ENCODE measurements around the gene ABCC8.

ABCC8 gene

DNA sequence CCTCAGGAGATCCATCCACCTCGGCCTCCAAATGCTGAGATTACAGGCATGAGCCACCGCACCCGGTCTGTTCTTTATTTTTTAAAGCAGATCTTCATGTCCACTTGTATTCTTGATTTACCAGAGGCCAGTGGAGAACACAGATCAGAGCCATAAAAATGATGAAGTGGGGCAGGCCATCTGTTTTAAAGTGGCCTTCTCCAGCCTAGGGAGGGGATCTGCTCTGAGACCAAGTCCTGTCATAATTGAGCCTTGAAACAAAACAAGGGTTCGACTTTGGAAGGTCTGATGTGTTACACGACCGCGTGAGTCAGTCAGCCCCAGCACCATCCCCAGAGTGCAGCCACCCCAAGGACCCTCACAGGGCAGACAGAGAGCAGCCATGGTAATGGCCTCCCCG is 27.5 kb downstream of the ABCC8 start:
- no peak overlapping the region for H3K4me3 ChIP-seq (ENCODE audit: extremely low read depth, insufficient read depth, low read length, poor library complexity, severe bottlenecking)
- no peaks in the 10 kb centered on the region for H3K4me1 ChIP-seq (ENCODE audit: control insufficient read depth, insufficient read depth, low read length, poor library complexity, severe bottlenecking)
- WGBS, 2 experiments (ENCODE audit: insufficient coverage in 2 of 2) = 77 to 83% methylated on average over 6 to 8 of the region's 8 CpGs
- H3K9me3 ChIP-seq (ENCODE audit: control insufficient read depth, low read length) = no peaks in the 10 kb centered on the region
- no peak overlapping the region for H3K27ac ChIP-seq (ENCODE audit: low read depth, low read length, severe bottlenecking)
- H3K36me3 ChIP-seq (ENCODE audit: control insufficient read depth, insufficient read depth, low read length) = no peaks in the 10 kb centered on the region

GRCh38 chr11:17446482-17446881 is 30.2 kb downstream of the ABCC8 start:
- no peak overlapping the region for H3K27ac ChIP-seq (ENCODE audit: low read depth, low read length, severe bottlenecking)
- no CpG with 5 or more reads among the region's 2 CpGs for WGBS, 2 experiments (ENCODE audit: insufficient coverage in 2 of 2)
- H3K4me3 ChIP-seq (ENCODE audit: extremely low read depth, insufficient read depth, low read length, poor library complexity, severe bottlenecking) = no peak overlapping the region
- H3K4me1 ChIP-seq (ENCODE audit: control insufficient read depth, insufficient read depth, low read length, poor library complexity, severe bottlenecking) = no peaks in the 10 kb centered on the region
- no peaks in the 10 kb centered on the region for H3K36me3 ChIP-seq (ENCODE audit: control insufficient read depth, insufficient read depth, low read length)
- no peaks in the 10 kb centered on the region for H3K9me3 ChIP-seq (ENCODE audit: control insufficient read depth, low read length)

- WGBS, 2 experiments (ENCODE audit: insufficient coverage in 2 of 2) = 88 to 96% methylated on average over 3 of the region's 5 CpGs
- H3K27ac ChIP-seq (ENCODE audit: low read depth, low read length, severe bottlenecking) = no peak overlapping the region
- H3K9me3 ChIP-seq (ENCODE audit: control insufficient read depth, low read length) = no peaks in the 10 kb centered on the region
Observed at GRCh38 chr11:17445240-17445795, 31.3 kb downstream of the ABCC8 start.

GRCh38 chr11:17443926-17444690 is 32.5 kb downstream of the ABCC8 start:
- peaks cover 2% of the 10 kb centered on the region for H3K4me1 ChIP-seq (ENCODE audit: control insufficient read depth, insufficient read depth, low read length, poor library complexity, severe bottlenecking)
- no peak overlapping the region for H3K27ac ChIP-seq (ENCODE audit: low read depth, low read length, severe bottlenecking)
- 83 to 100% methylated on average over 1 of the region's 2 CpGs for WGBS, 2 experiments (ENCODE audit: insufficient coverage in 2 of 2)
- H3K9me3 ChIP-seq (ENCODE audit: control insufficient read depth, low read length) = no peaks in the 10 kb centered on the region
- no peak overlapping the region for H3K4me3 ChIP-seq (ENCODE audit: extremely low read depth, insufficient read depth, low read length, poor library complexity, severe bottlenecking)
- no peaks in the 10 kb centered on the region for H3K36me3 ChIP-seq (ENCODE audit: control insufficient read depth, insufficient read depth, low read length)

More at GRCh38 chr11:17445240-17445795, 31.3 kb downstream of the ABCC8 start:
- no peaks in the 10 kb centered on the region for H3K4me1 ChIP-seq (ENCODE audit: control insufficient read depth, insufficient read depth, low read length, poor library complexity, severe bottlenecking)
- H3K36me3 ChIP-seq (ENCODE audit: control insufficient read depth, insufficient read depth, low read length) = no peaks in the 10 kb centered on the region
- H3K4me3 ChIP-seq (ENCODE audit: extremely low read depth, insufficient read depth, low read length, poor library complexity, severe bottlenecking) = no peak overlapping the region

- no peaks in the 10 kb centered on the region for H3K9me3 ChIP-seq (ENCODE audit: control insufficient read depth, low read length)
- H3K27ac ChIP-seq (ENCODE audit: low read depth, low read length, severe bottlenecking) = no peak overlapping the region
- WGBS, 2 experiments (ENCODE audit: insufficient coverage in 2 of 2) = 82 to 100% methylated on average over 1 to 2 of the region's 2 CpGs
Observed at GRCh38 chr11:17443423-17443822, 33.2 kb downstream of the ABCC8 start.

GRCh38 chr11:17443000-17443399 is 33.6 kb downstream of the ABCC8 start:
- Histone ChIP-seq H3K27ac (ENCODE audit: low read depth, low read length, severe bottlenecking) (no peak overlapping the region), H3K36me3 (ENCODE audit: control insufficient read depth, insufficient read depth, low read length) (no peaks in the 10 kb centered on the region), H3K9me3 (ENCODE audit: control insufficient read depth, low read length) (no peaks in the 10 kb centered on the region), H3K4me1 (ENCODE audit: control insufficient read depth, insufficient read depth, low read length, poor library complexity, severe bottlenecking) (peaks cover 2% of the 10 kb centered on the region), H3K4me3 (ENCODE audit: extremely low read depth, insufficient read depth, low read length, poor library complexity, severe bottlenecking) (no peak overlapping the region)
- WGBS, 2 experiments (ENCODE audit: insufficient coverage in 2 of 2) = 83 to 100% methylated on average over 2 to 4 of the region's 4 CpGs

More at GRCh38 chr11:17443423-17443822, 33.2 kb downstream of the ABCC8 start:
- no peaks in the 10 kb centered on the region for H3K36me3 ChIP-seq (ENCODE audit: control insufficient read depth, insufficient read depth, low read length)
- H3K4me3 ChIP-seq (ENCODE audit: extremely low read depth, insufficient read depth, low read length, poor library complexity, severe bottlenecking) = no peak overlapping the region
- peaks cover 2% of the 10 kb centered on the region for H3K4me1 ChIP-seq (ENCODE audit: control insufficient read depth, insufficient read depth, low read length, poor library complexity, severe bottlenecking)

- no peaks in the 10 kb centered on the region for H3K36me3 ChIP-seq (ENCODE audit: control insufficient read depth, insufficient read depth, low read length)
- H3K4me1 ChIP-seq (ENCODE audit: control insufficient read depth, insufficient read depth, low read length, poor library complexity, severe bottlenecking) = peaks cover 2% of the 10 kb centered on the region
- no peaks in the 10 kb centered on the region for H3K9me3 ChIP-seq (ENCODE audit: control insufficient read depth, low read length)
- H3K27ac ChIP-seq (ENCODE audit: low read depth, low read length, severe bottlenecking) = no peak overlapping the region
- 57 to 66% methylated on average over 6 to 9 of the region's 9 CpGs for WGBS, 2 experiments (ENCODE audit: insufficient coverage in 2 of 2)
- no peak overlapping the region for H3K4me3 ChIP-seq (ENCODE audit: extremely low read depth, insufficient read depth, low read length, poor library complexity, severe bottlenecking)
Observed at GRCh38 chr11:17439316-17439782, 37.3 kb downstream of the ABCC8 start.

GRCh38 chr11:17437366-17437765 is 39.3 kb downstream of the ABCC8 start:
- 83 to 86% methylated on average over 2 of the region's 3 CpGs for WGBS, 2 experiments (ENCODE audit: insufficient coverage in 2 of 2)
- H3K9me3 ChIP-seq (ENCODE audit: control insufficient read depth, low read length) = no peaks in the 10 kb centered on the region
- no peaks in the 10 kb centered on the region for H3K36me3 ChIP-seq (ENCODE audit: control insufficient read depth, insufficient read depth, low read length)
- H3K27ac ChIP-seq (ENCODE audit: low read depth, low read length, severe bottlenecking) = no peak overlapping the region
- H3K4me1 ChIP-seq (ENCODE audit: control insufficient read depth, insufficient read depth, low read length, poor library complexity, severe bottlenecking) = peaks cover 2% of the 10 kb centered on the region
- no peak overlapping the region for H3K4me3 ChIP-seq (ENCODE audit: extremely low read depth, insufficient read depth, low read length, poor library complexity, severe bottlenecking)

DNA sequence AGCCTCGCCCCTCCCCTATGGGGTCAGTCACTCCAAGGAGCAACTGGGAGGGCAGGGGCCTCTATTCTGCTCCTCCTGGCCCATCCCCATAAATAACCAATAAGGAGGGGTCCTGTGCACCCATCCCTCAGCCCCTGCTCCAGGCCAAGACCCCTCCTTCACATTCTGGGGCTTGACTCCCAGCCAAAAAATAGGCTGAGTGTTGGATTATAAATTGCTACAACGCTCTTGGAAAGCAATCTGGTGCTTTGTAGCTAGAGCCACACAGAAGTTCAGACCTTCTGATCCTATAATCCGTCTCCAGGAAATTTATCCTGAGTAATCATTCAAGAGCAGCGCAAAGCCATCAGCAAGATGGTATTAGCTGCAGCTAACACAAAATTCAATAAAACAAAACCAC is 42.5 kb downstream of the ABCC8 start:
- WGBS, 2 experiments (ENCODE audit: insufficient coverage in 2 of 2) = 100% methylated on average over 1 to 2 of the region's 4 CpGs
- H3K27ac ChIP-seq (ENCODE audit: low read depth, low read length, severe bottlenecking) = no peak overlapping the region
- no peak overlapping the region for H3K4me3 ChIP-seq (ENCODE audit: extremely low read depth, insufficient read depth, low read length, poor library complexity, severe bottlenecking)
- no peaks in the 10 kb centered on the region for H3K36me3 ChIP-seq (ENCODE audit: control insufficient read depth, insufficient read depth, low read length)
- H3K4me1 ChIP-seq (ENCODE audit: control insufficient read depth, insufficient read depth, low read length, poor library complexity, severe bottlenecking) = no peaks in the 10 kb centered on the region
- no peaks in the 10 kb centered on the region for H3K9me3 ChIP-seq (ENCODE audit: control insufficient read depth, low read length)

DNA sequence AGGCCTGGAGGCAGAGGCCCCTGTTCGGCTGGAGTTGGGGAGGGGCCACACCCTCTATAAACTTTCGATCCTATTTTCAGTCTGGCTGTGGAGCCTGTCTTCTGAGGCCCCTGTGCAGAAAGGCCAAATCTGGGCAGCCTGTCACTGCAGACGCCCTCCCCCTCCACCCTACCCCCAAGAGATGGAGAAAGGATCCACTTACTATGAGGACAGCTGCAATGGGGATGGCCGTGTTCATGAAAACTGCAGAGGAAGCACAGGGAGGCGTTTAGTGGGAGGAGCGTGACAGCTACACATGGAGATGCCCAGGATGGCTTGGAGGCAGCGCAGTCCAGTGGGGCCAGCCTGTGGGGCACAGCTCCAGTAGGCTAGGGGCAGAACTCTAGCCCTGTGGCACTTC is 44.6 kb downstream of the ABCC8 start:
- WGBS, 2 experiments (ENCODE audit: insufficient coverage in 2 of 2) = 87 to 100% methylated on average over 5 to 6 of the region's 7 CpGs
- H3K36me3 ChIP-seq (ENCODE audit: control insufficient read depth, insufficient read depth, low read length) = no peaks in the 10 kb centered on the region
- H3K9me3 ChIP-seq (ENCODE audit: control insufficient read depth, low read length) = no peaks in the 10 kb centered on the region
- H3K4me1 ChIP-seq (ENCODE audit: control insufficient read depth, insufficient read depth, low read length, poor library complexity, severe bottlenecking) = no peaks in the 10 kb centered on the region
- no peak overlapping the region for H3K27ac ChIP-seq (ENCODE audit: low read depth, low read length, severe bottlenecking)
- H3K4me3 ChIP-seq (ENCODE audit: extremely low read depth, insufficient read depth, low read length, poor library complexity, severe bottlenecking) = no peak overlapping the region

DNA sequence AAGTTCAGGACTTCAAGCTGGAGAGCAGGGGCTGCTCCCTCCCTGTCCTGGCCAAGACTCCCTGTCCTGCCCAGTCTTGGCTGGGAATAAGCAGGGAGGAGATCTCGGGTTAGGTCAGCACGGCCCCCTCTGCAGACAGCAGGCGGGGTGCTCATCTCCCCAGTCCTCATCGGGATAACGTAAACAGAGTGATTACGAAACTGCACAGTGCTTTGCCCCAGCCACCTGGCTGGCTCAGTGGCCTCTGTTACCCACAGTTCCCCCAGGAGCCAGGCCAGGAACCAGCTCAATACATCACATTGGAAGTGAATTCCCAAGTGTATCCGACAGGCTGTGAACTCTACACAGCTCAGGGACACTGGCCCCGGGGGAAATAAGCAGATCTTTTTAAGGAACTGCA is 45.5 kb downstream of the ABCC8 start:
- no peaks in the 10 kb centered on the region for H3K9me3 ChIP-seq (ENCODE audit: control insufficient read depth, low read length)
- H3K4me1 ChIP-seq (ENCODE audit: control insufficient read depth, insufficient read depth, low read length, poor library complexity, severe bottlenecking) = no peaks in the 10 kb centered on the region
- H3K27ac ChIP-seq (ENCODE audit: low read depth, low read length, severe bottlenecking) = no peak overlapping the region
- WGBS, 2 experiments (ENCODE audit: insufficient coverage in 2 of 2) = 90 to 91% methylated on average over 8 of the region's 8 CpGs
- no peak overlapping the region for H3K4me3 ChIP-seq (ENCODE audit: extremely low read depth, insufficient read depth, low read length, poor library complexity, severe bottlenecking)
- no peaks in the 10 kb centered on the region for H3K36me3 ChIP-seq (ENCODE audit: control insufficient read depth, insufficient read depth, low read length)
